ENCODE results near the gene ECHS1.

Gene ECHS1

DNA sequence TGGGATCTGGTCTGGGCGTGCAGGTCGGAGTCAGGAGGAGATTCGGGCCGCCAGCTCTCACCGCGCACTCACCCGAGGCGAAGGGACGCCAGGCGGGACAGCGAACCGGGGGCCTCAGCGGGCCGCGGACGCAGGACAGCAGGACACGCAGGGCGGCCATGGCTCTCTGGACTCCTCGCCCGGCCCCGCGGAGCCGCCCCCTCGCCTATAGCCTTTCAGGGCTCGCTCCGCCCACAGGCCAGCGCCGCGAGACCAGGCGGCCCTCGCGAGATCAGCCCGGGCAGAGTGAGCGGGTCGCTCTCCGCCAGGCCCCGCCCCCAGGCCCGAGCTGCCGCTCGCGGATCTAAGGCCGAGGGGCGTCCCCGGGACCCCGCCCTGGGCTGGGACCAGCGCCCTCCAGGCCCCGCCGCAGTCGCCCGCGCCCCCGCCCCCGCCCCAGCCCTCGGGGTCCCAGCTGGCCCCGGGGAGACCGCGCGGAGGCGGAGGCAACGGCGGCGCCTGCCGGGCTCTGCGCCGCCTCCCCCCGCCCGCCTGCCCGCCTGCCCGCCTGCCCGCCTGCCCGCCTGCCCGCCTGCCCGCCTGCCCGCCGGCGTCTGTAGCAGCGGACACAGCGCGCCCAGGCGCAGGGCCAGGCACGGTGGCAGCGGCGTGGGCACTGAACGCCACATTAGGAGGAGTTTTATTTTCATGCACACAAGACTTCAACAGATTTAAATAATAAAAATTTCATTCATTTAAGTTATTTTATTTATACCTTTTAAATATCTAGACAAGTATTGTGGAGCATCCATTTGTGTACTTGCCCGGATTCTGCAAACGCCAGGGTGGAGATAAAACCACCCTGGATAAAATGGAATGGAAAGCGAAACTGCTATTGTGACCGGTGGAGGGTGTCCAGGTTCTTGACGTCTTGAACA is at the start of gene ECHS1:
ECHS1 (minus strand) TSS at position 181 of the 917 bp plus-strand sequence; CDS start at position 160, 21 bp downstream.
- H3K4me3 ChIP-seq (ENCODE audit: low read depth, low read length): peak within 1 kb of the TSS; percentile 75
- TF ChIP-seq, protein P1, sequence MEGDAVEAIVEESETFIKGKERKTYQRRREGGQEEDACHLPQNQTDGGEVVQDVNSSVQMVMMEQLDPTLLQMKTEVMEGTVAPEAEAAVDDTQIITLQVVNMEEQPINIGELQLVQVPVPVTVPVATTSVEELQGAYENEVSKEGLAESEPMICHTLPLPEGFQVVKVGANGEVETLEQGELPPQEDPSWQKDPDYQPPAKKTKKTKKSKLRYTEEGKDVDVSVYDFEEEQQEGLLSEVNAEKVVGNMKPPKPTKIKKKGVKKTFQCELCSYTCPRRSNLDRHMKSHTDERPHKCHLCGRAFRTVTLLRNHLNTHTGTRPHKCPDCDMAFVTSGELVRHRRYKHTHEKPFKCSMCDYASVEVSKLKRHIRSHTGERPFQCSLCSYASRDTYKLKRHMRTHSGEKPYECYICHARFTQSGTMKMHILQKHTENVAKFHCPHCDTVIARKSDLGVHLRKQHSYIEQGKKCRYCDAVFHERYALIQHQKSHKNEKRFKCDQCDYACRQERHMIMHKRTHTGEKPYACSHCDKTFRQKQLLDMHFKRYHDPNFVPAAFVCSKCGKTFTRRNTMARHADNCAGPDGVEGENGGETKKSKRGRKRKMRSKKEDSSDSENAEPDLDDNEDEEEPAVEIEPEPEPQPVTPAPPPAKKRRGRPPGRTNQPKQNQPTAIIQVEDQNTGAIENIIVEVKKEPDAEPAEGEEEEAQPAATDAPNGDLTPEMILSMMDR (IDR thresholded peaks at IDR 0.05; ENCODE audit: low read depth, low read length): no peak

DNA sequence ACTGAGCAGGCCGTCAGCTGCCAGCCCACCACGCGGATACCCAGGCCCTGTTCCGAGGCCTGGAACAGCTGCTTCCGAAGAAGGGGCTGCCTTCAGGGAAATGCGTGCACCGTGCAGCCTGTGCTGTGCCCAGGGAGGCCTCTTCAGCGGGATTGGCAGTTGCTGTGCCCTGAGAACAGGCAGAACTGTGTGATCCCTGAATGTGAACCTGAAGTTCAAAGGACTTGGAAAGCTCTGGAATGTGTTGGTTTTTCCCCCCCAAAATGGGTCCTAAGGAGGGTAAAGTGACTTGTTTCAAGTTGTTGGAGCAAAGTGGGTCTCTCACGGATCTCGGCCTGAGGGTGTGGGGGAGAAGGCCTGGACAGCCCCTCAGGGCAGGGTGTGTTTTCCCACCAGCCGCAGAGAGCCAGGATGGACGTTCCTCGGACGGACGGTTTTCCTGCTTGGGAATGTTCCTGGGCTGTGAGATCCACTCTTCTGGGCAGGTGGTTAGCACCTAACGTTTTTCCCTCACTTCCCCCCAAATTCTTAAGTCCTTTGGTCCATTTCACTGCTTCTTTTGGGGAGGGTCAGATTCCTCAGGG is 49.2 kb upstream of the ECHS1 start:
- H3K4me3 ChIP-seq (ENCODE audit: low read depth, low read length): no peak overlapping the region
- TF ChIP-seq, protein P1 (IDR thresholded peaks at IDR 0.05; ENCODE audit: low read depth, low read length): no peak

DNA sequence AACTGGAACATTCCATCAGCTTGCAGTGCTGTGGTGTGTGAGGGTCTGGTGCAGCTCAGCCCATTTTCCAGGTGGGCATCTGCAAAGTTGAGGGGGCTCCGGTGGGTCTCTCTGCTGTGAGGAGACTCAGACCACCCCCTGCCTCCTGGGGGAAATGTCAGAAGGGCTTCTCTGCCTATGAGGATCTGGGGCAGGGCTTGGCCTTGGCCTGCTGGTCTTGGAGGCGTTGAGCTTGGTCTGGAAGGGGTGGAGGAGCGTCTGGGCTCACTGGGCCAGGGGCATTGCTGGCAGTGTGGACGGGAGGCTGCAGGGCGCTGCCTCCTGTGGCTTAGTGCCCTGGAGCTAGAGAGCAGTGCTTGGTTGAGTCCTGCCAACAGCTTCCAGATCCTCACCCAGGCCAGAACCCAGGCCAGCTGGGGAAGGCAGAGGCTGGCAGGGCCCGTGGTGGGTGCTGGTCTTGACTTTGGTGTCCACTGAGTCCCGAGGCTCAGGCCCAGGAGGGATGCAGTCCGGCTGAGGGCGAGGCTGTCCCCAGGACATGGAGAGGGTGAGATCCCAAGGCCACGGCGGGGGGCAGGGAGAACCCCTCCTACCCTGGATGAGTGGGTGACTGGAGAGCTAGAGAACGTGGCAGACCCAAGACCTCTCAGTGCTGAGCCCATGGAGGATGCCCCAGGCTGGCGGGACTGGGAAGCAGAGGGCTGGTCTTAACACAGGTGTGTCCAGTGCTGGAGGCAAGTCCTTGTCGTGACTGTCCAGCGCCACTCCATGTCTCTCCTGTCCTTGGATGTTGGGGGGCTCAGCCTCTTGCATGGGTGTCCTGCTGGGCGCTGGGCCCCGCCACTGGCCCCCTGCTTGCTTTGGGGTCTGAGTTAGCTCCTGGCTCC is 48.4 kb upstream of the ECHS1 start:
- TF ChIP-seq, protein P1 (IDR thresholded peaks at IDR 0.05; ENCODE audit: low read depth, low read length): no peak
- no peak overlapping the region for H3K4me3 ChIP-seq (ENCODE audit: low read depth, low read length)

DNA sequence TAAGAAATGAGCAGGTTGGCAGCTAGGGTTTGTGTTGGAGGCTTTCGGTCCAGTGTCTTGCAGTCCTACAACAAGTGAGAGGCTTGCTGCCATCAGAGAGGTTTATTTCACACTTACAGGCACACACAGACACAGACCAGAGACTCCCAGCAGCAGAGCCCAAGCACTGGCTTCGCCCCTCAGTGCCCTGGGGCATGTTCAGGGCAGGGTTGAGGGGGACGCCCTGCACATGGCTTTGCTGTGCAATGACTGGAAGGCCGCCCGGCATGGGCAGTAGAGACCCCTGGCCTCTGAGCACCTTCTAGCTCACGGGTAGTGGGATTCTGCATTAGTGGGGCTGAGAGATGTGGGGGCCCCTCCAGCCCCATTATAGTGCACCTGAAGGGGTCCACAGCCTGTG is 47.4 kb upstream of the ECHS1 start:
- no peak overlapping the region for H3K4me3 ChIP-seq (ENCODE audit: low read depth, low read length)
- TF ChIP-seq, protein P1 (IDR thresholded peaks at IDR 0.05; ENCODE audit: low read depth, low read length): no peak

DNA sequence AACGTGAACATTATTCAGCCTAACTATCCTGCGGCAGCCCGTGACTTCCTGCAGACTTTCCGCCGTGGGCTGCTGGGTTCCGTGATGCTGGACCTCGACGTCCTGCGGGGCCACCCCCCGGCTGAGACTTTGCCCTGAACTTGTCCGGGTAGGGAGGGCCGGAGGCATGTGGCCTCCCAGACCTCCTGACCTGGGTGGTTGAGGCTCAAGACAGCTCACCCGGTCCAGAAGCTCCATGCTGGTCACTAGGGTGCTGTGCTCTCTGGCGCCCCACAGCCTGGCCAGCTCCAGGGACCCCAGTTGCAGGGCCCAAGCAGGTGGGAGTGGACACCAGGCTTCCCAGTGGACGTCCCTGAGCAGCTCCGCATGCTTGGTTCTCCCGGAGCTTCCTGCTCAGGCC is 46.9 kb upstream of the ECHS1 start:
- H3K4me3 ChIP-seq (ENCODE audit: low read depth, low read length): no peak overlapping the region
- TF ChIP-seq, protein P1 (IDR thresholded peaks at IDR 0.05; ENCODE audit: low read depth, low read length): no peak

DNA sequence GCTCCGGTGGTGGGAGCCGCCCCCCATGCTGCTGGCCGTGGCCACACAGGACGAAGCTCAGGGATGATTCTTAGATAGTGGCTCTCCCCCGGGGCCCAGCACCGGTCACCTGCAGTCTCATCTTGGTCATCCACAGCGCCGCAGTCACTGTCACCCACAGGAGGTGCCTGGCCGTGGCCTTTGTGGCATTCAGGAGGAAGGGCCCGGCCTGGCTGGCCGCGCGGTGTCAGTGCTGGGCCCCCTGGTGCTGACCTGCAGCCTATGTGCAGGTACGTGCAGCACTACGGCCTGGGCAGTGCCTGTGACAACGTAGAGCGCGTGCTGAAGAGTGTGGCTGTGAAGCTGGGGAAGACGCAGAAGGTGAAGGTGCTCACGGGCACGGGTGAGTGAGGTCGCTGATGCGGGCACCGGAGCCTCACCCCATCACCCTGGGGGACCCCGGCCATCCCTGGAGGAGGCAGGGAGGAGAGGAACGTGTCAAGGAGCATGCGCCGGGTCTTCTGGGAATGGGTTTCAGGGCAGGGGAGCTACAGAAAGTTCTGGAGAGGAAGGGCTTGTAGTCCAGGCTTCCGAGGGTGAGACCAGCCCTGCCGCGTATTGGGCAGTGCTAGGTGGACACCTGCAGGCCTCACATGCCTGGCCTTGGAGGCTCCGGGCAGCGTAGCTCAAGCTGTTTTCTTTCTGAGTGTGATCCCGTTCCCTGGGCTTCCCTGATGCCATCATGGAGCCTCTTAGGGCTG is 46.2 kb upstream of the ECHS1 start:
- no peak overlapping the region for H3K4me3 ChIP-seq (ENCODE audit: low read depth, low read length)
- TF ChIP-seq, protein P1 (IDR thresholded peaks at IDR 0.05; ENCODE audit: low read depth, low read length): no peak
